ENCODE data around the gene ITGB8. TPM values are rescaled to one million over a fixed set of nuclear protein-coding genes. Genes with fewer than 3 reads are reported as not detected.

ITGB8 gene
- total RNA-seq, 1 experiment from 2014 or later = 1.9 TPM

DNA sequence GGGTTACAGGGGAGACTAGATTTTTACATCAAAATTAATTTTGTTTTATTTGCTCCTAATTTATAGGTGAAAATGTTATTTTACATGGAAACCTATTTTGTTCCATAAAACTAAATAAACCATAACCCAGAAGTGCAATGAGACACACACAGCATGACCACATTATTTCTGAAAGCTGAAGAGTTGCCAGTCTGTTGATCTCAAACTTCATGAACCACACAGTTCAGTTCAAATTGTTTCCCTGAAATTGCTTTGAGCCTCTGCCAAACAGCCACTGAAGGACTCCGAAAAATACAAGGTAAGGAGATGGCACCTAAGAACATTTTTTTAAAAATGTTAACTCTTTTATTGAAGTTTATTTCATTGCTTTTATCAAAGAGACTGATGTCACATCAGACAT is 25.0 kb upstream of the ITGB8 start:
- TF ChIP-seq TEAD4 (CRISPR knock-in tag; IDR thresholded peaks at IDR 0.05) (no peak), ESRRA (CRISPR knock-in tag; IDR thresholded peaks at IDR 0.05; ENCODE audit: borderline replicate concordance) (no peak), CREB1 (CRISPR knock-in tag; IDR thresholded peaks at IDR 0.05) (no peak), ZNF423 (CRISPR knock-in tag; IDR thresholded peaks at IDR 0.05) (no peak), KAT7 (CRISPR knock-in tag; IDR thresholded peaks at IDR 0.05; ENCODE audit: borderline replicate concordance) (no peak), SMAD3 (CRISPR knock-in tag; IDR thresholded peaks at IDR 0.05; ENCODE audit: borderline replicate concordance) (no peak), EMX1 (CRISPR knock-in tag; IDR thresholded peaks at IDR 0.05) (no peak), OVOL2 (CRISPR knock-in tag; IDR thresholded peaks at IDR 0.05; ENCODE audit: borderline replicate concordance) (no peak), GRHL2 (CRISPR knock-in tag; IDR thresholded peaks at IDR 0.05; ENCODE audit: insufficient replicate concordance, severe bottlenecking) (no peak), CREM (CRISPR knock-in tag; IDR thresholded peaks at IDR 0.05) (no peak)
- TF ChIP-seq, protein P1, sequence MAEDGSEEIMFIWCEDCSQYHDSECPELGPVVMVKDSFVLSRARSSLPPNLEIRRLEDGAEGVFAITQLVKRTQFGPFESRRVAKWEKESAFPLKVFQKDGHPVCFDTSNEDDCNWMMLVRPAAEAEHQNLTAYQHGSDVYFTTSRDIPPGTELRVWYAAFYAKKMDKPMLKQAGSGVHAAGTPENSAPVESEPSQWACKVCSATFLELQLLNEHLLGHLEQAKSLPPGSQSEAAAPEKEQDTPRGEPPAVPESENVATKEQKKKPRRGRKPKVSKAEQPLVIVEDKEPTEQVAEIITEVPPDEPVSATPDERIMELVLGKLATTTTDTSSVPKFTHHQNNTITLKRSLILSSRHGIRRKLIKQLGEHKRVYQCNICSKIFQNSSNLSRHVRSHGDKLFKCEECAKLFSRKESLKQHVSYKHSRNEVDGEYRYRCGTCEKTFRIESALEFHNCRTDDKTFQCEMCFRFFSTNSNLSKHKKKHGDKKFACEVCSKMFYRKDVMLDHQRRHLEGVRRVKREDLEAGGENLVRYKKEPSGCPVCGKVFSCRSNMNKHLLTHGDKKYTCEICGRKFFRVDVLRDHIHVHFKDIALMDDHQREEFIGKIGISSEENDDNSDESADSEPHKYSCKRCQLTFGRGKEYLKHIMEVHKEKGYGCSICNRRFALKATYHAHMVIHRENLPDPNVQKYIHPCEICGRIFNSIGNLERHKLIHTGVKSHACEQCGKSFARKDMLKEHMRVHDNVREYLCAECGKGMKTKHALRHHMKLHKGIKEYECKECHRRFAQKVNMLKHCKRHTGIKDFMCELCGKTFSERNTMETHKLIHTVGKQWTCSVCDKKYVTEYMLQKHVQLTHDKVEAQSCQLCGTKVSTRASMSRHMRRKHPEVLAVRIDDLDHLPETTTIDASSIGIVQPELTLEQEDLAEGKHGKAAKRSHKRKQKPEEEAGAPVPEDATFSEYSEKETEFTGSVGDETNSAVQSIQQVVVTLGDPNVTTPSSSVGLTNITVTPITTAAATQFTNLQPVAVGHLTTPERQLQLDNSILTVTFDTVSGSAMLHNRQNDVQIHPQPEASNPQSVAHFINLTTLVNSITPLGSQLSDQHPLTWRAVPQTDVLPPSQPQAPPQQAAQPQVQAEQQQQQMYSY (CRISPR knock-in tag; IDR thresholded peaks at IDR 0.05) = no peak
- TF ChIP-seq, protein P2, sequence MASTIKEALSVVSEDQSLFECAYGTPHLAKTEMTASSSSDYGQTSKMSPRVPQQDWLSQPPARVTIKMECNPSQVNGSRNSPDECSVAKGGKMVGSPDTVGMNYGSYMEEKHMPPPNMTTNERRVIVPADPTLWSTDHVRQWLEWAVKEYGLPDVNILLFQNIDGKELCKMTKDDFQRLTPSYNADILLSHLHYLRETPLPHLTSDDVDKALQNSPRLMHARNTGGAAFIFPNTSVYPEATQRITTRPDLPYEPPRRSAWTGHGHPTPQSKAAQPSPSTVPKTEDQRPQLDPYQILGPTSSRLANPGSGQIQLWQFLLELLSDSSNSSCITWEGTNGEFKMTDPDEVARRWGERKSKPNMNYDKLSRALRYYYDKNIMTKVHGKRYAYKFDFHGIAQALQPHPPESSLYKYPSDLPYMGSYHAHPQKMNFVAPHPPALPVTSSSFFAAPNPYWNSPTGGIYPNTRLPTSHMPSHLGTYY (CRISPR knock-in tag; IDR thresholded peaks at IDR 0.05) = no peak
- TF ChIP-seq, protein P3, sequence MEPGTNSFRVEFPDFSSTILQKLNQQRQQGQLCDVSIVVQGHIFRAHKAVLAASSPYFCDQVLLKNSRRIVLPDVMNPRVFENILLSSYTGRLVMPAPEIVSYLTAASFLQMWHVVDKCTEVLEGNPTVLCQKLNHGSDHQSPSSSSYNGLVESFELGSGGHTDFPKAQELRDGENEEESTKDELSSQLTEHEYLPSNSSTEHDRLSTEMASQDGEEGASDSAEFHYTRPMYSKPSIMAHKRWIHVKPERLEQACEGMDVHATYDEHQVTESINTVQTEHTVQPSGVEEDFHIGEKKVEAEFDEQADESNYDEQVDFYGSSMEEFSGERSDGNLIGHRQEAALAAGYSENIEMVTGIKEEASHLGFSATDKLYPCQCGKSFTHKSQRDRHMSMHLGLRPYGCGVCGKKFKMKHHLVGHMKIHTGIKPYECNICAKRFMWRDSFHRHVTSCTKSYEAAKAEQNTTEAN (CRISPR knock-in tag; IDR thresholded peaks at IDR 0.05) = no peak
- TF ChIP-seq, protein P4, sequence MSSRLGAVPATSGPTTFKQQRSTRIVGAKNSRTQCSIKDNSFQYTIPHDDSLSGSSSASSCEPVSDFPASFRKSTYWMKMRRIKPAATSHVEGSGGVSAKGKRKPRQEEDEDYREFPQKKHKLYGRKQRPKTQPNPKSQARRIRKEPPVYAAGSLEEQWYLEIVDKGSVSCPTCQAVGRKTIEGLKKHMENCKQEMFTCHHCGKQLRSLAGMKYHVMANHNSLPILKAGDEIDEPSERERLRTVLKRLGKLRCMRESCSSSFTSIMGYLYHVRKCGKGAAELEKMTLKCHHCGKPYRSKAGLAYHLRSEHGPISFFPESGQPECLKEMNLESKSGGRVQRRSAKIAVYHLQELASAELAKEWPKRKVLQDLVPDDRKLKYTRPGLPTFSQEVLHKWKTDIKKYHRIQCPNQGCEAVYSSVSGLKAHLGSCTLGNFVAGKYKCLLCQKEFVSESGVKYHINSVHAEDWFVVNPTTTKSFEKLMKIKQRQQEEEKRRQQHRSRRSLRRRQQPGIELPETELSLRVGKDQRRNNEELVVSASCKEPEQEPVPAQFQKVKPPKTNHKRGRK (CRISPR knock-in tag; IDR thresholded peaks at IDR 0.05; ENCODE audit: borderline replicate concordance) = no peak
- TF ChIP-seq, protein P5, sequence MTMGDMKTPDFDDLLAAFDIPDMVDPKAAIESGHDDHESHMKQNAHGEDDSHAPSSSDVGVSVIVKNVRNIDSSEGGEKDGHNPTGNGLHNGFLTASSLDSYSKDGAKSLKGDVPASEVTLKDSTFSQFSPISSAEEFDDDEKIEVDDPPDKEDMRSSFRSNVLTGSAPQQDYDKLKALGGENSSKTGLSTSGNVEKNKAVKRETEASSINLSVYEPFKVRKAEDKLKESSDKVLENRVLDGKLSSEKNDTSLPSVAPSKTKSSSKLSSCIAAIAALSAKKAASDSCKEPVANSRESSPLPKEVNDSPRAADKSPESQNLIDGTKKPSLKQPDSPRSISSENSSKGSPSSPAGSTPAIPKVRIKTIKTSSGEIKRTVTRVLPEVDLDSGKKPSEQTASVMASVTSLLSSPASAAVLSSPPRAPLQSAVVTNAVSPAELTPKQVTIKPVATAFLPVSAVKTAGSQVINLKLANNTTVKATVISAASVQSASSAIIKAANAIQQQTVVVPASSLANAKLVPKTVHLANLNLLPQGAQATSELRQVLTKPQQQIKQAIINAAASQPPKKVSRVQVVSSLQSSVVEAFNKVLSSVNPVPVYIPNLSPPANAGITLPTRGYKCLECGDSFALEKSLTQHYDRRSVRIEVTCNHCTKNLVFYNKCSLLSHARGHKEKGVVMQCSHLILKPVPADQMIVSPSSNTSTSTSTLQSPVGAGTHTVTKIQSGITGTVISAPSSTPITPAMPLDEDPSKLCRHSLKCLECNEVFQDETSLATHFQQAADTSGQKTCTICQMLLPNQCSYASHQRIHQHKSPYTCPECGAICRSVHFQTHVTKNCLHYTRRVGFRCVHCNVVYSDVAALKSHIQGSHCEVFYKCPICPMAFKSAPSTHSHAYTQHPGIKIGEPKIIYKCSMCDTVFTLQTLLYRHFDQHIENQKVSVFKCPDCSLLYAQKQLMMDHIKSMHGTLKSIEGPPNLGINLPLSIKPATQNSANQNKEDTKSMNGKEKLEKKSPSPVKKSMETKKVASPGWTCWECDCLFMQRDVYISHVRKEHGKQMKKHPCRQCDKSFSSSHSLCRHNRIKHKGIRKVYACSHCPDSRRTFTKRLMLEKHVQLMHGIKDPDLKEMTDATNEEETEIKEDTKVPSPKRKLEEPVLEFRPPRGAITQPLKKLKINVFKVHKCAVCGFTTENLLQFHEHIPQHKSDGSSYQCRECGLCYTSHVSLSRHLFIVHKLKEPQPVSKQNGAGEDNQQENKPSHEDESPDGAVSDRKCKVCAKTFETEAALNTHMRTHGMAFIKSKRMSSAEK (CRISPR knock-in tag; IDR thresholded peaks at IDR 0.05; ENCODE audit: borderline replicate concordance) = no peak

More for the DNA sequence above, 25.0 kb upstream of the ITGB8 start:
- DNase-seq (ENCODE audit: low spot score) = no peak
- no peak for ATAC-seq
- Mint-ChIP-seq H3K27ac (no peak overlapping the region), H3K4me1 (peaks cover 35% of the 10 kb centered on the region), H3K27me3 (ENCODE audit: low read depth) (peaks cover 10% of the 10 kb centered on the region; the same call in 1 of the 2 replicates), H3K36me3 (no peaks in the 10 kb centered on the region), H3K4me3 (no peak overlapping the region), H3K9me3 (no peaks in the 10 kb centered on the region)
- CTCF ChIA-PET = interaction anchor here (0.7 to 1.2 kb wide), 3 partner anchors 38 to 597 kb away, joined by 3 to 4 read pairs (median 3); partner anchors contain the start of gene POLR1F
- POLR2A ChIA-PET = no interaction called here
